HCT116 (cell line): Measurements from ENCODE around the gene CAP1. TPM values are rescaled to one million over a fixed set of nuclear protein-coding genes. Genes with fewer than 3 reads are reported as not detected.

Source experiments
- ATAC-seq: fragments of 200-7000 bp; cut with Tn5 transposase; 2 replicates; pipeline ENCODE4 v1.9.1; 2020; ENCODE audit warnings: mild to moderate bottlenecking, moderate library complexity
- BruUV-seq: library from RNA; stranded (reverse); fragments of 400-500 nt; replicated peaks from 2 replicates; lab custom pipeline; 2021; lab: Mats Ljungman, UMichigan
- CTCF ChIA-PET: fragments of 300-600 bp; sonication (Branson Sonifier 250); formaldehyde crosslinking; loops from one replicate; lab custom pipeline; 2021; ENCODE audit warnings: antibody characterized with exemption; lab: Charles Lee
- POLR2A ChIA-PET: fragments of 300-600, 350-600 bp; sonication (Branson Sonifier 250); formaldehyde crosslinking; loops from one replicate; lab custom pipeline; 2021; ENCODE audit warnings: antibody characterized with exemption; lab: Charles Lee
- RAD21 ChIA-PET, 2 experiments: fragments of 300-600 bp; sonication (Branson Sonifier 250); formaldehyde crosslinking; loops; one replicate each; lab custom pipeline; 2023; ENCODE audit warnings: low total read pairs in 2 of 2; ENCODE audit not compliant: uncharacterized antibody in 2 of 2, unreplicated experiment in 2 of 2, low non-redundant PET in 1 of 2; lab: Charles Lee
- DNase-seq: peaks from one replicate; pipeline ENCODE4 v3.0.0-alpha.2; 2010; ENCODE audit warnings: low read depth, low spot score
- H2AFZ ChIP-seq: fragments of 200-600 bp; shearing (Covaris generic), sonication (generic); 2 replicates; pipeline ENCODE4 v1.6.1; 2017; ENCODE audit warnings: low read depth, mixed run types, mixed read lengths, antibody characterized with exemption, low read length; ENCODE audit not compliant: poor library complexity, severe bottlenecking
- H3K27ac ChIP-seq: 2 replicates; pipeline ENCODE4 v1.5.1; 2012; ENCODE audit warnings: low read depth, low read length
- H3K27me3 ChIP-seq: fragments of 200-600 bp; sonication (generic); 2 replicates; pipeline ENCODE4 v1.6.1; 2016; ENCODE audit warnings: mixed run types, low read length, mixed read lengths; ENCODE audit not compliant: insufficient read depth
- H3K36me3 ChIP-seq, 2 experiments: fragments of 200-500 bp in 1 of 2; fragments of 200-600 bp in 1 of 2; sonication (Bioruptor generic) in 1 of 2; sonication (generic) in 1 of 2; 2 replicates each; pipeline versions ENCODE4 v1.5.1 to v1.6.1; 2014 to 2016; ENCODE audit warnings: low read length in 2 of 2, inconsistent platforms in 1 of 2, mixed read lengths in 1 of 2, mixed run types in 1 of 2; ENCODE audit not compliant: insufficient read depth in 2 of 2, control insufficient read depth in 1 of 2
- H3K4me1 ChIP-seq, 2 experiments: fragments of 200-600 bp in 1 of 2; sonication (generic) in 1 of 2; 2 replicates each; pipeline versions ENCODE4 v1.5.1 to v1.6.1; 2012 to 2017; ENCODE audit warnings: low read length in 2 of 2, inconsistent platforms in 1 of 2, mild to moderate bottlenecking in 1 of 2, mixed read lengths in 1 of 2, mixed run types in 1 of 2, moderate library complexity in 1 of 2; ENCODE audit not compliant: insufficient read depth in 2 of 2, control insufficient read depth in 1 of 2
- H3K4me2 ChIP-seq: fragments of 200-600 bp; sonication (generic); 2 replicates; pipeline ENCODE4 v1.6.1; 2017; ENCODE audit warnings: mixed run types, low read length, mixed read lengths
- H3K4me3 ChIP-seq, 2 experiments: fragments of 200-600 bp in 1 of 2; sonication (generic) in 1 of 2; replicated peaks in 1 of 2; 2 replicates each; pipeline ENCODE4 v1.5.1; 2011 to 2016; ENCODE audit warnings: low read length in 2 of 2, control low read depth in 1 of 2, low read depth in 1 of 2, mild to moderate bottlenecking in 1 of 2, mixed read lengths in 1 of 2, mixed run types in 1 of 2
- H3K79me2 ChIP-seq: fragments of 200-600 bp; sonication (generic); 2 replicates; pipeline ENCODE4 v1.6.1; 2017; ENCODE audit warnings: mild to moderate bottlenecking, mixed run types, low read length, moderate library complexity, mixed read lengths; ENCODE audit not compliant: insufficient read depth
- H3K9ac ChIP-seq: fragments of 200-600 bp; sonication (generic); 2 replicates; pipeline ENCODE4 v1.6.1; 2016; ENCODE audit warnings: low read length, mixed read lengths
- H3K9me2 ChIP-seq: fragments of 200-600 bp; sonication (generic), shearing (Covaris generic); 2 replicates; pipeline ENCODE4 v1.6.1; 2017; ENCODE audit warnings: mixed run types, mild to moderate bottlenecking, moderate library complexity; ENCODE audit not compliant: insufficient read depth
- H3K9me3 ChIP-seq, 2 experiments: fragments of 200-500 bp in 1 of 2; fragments of 200-600 bp in 1 of 2; sonication (Bioruptor generic) in 1 of 2; sonication (generic) in 1 of 2; 2 replicates each; pipeline ENCODE4 v1.6.1; 2014 to 2017; ENCODE audit warnings: low read length in 2 of 2, mixed read lengths in 2 of 2, inconsistent platforms in 1 of 2, low read depth in 1 of 2, mild to moderate bottlenecking in 1 of 2, mixed run types in 1 of 2, moderate library complexity in 1 of 2; ENCODE audit not compliant: control insufficient read depth in 1 of 2, insufficient read depth in 1 of 2
- H4K20me1 ChIP-seq: fragments of 200-600 bp; sonication (generic), shearing (Covaris generic); 2 replicates; pipeline ENCODE4 v1.6.1; 2017; ENCODE audit warnings: mixed run types, mild to moderate bottlenecking, moderate library complexity; ENCODE audit not compliant: insufficient read depth
- ATF3 ChIP-seq: IDR thresholded peaks from 2 replicates; pipeline ENCODE4 v1.6.1; 2012
- CBX3 ChIP-seq: IDR thresholded peaks from 2 replicates; pipeline ENCODE4 v1.6.1; 2012; ENCODE audit warnings: low read depth
- CEBPB ChIP-seq: IDR thresholded peaks from 2 replicates; pipeline ENCODE4 v1.6.1; 2012; ENCODE audit warnings: low read depth
- EZH2phosphoT487 ChIP-seq: fragments of 200-600 bp; IDR thresholded peaks from 2 replicates; pipeline ENCODE4 v1.6.1; 2018; ENCODE audit warnings: antibody characterized with exemption, borderline replicate concordance
- FOSL1 ChIP-seq: IDR thresholded peaks from 2 replicates; pipeline ENCODE4 v1.6.1; 2012; ENCODE audit warnings: low read depth
- JUND ChIP-seq: IDR thresholded peaks from 2 replicates; pipeline ENCODE4 v1.6.1; 2012
- POLR2AphosphoS5 ChIP-seq: IDR thresholded peaks from 2 replicates; pipeline ENCODE4 v1.6.1; 2011; ENCODE audit warnings: mild to moderate bottlenecking, low read depth, low read length, moderate library complexity
- REST ChIP-seq: IDR thresholded peaks from 2 replicates; pipeline ENCODE4 v1.6.1; 2012; ENCODE audit warnings: low read depth
- SIN3A ChIP-seq: IDR thresholded peaks from 2 replicates; pipeline ENCODE4 v1.6.1; 2012; ENCODE audit warnings: low read depth
- TCF7L2 ChIP-seq: IDR thresholded peaks from 2 replicates; pipeline ENCODE4 v1.7.0; 2011; ENCODE audit warnings: borderline replicate concordance, inconsistent platforms; ENCODE audit not compliant: insufficient read depth, insufficient read length; ENCODE audit errors: extremely low read depth
- ZBTB33 ChIP-seq: IDR thresholded peaks from 2 replicates; pipeline ENCODE4 v1.6.1; 2011; ENCODE audit warnings: mild to moderate bottlenecking, low read length, moderate library complexity; ENCODE audit not compliant: insufficient replicate concordance; ENCODE audit errors: extremely low read depth
- ZNF274 ChIP-seq: fragments of 200-500 bp; sonication (Bioruptor generic); IDR thresholded peaks from 2 replicates; pipeline ENCODE4 v1.6.1; 2014; ENCODE audit warnings: mild to moderate bottlenecking, low read depth, low read length, inconsistent platforms
- intact Hi-C: fragments of 100-400 bp; cut with micrococcal nuclease; formaldehyde crosslinking; loops from 2 replicates; pipeline ENCODE4 v1.10.0; 2022
- total RNA-seq: library from RNA; stranded (reverse); gene quantifications from one replicate; pipeline ENCODE4 v1.2.1, GENCODE V29; 2021; ENCODE audit not compliant: unreplicated experiment

Gene CAP1
- total RNA-seq, 1 experiment from 2014 or later = 274 TPM

GRCh38 chr1:39992234-39992633 lies 48.3 kb upstream of the CAP1 start:
- RAD21 ChIA-PET = interaction anchor here in 1 of 2 experiments (0.7 kb wide), 1 partner anchor 411 kb away, joined by 4 read pairs; no protein-coding TSS in a partner anchor
- TF ChIP-seq SIN3A (no peak), ZBTB33 (no peak), REST (no peak), FOSL1 (no peak), POLR2AphosphoS5 (no peak), TCF7L2 (no peak), JUND (no peak), CEBPB (no peak), ATF3 (no peak), ZNF274 (no peak), EZH2phosphoT487 (no peak), CBX3 (no peak)
- peaks cover 0 to 10% of the 10 kb centered on the region in 2 experiments; a peak in 1 of 4 replicates for H3K4me1 ChIP-seq
- POLR2A ChIA-PET = no interaction called here
- H4K20me1 ChIP-seq = no peaks in the 10 kb centered on the region
- H3K27ac ChIP-seq = no peak overlapping the region
- no peaks in the 10 kb centered on the region for H3K79me2 ChIP-seq
- H2AFZ ChIP-seq = no peak overlapping the region
- ATAC-seq = no peak
- no peak for DNase-seq
- H3K9ac ChIP-seq = no peak overlapping the region
- no TSS peak for BruUV-seq
- no peaks in the 10 kb centered on the region for H3K9me2 ChIP-seq
- H3K4me3 ChIP-seq = no peak overlapping the region
- H3K27me3 ChIP-seq = no peaks in the 10 kb centered on the region
- H3K36me3 ChIP-seq = no peaks in the 10 kb centered on the region
- H3K9me3 ChIP-seq = no peaks in the 10 kb centered on the region
- CTCF ChIA-PET = no interaction called here
- H3K4me2 ChIP-seq = no peak overlapping the region
- intact Hi-C loops = no loop called here
